ENCODE data around the gene OPN3.

The OPN3 gene

GRCh38 chr1:241644259-241644658 is 4.1 kb upstream of the OPN3 start:
- DNase-seq, result no peak

- no peak for DNase-seq
Observed at GRCh38 chr1:241642593-241642944, 2.4 kb upstream of the OPN3 start.

GRCh38 chr1:241641773-241642592 is 1.8 kb upstream of the OPN3 start:
- DNase-seq, result no peak

- no peak for DNase-seq
Observed at GRCh38 chr1:241640867-241641622, 876 bp upstream of the OPN3 start.

- DNase-seq, result peak; percentile 75
Observed at GRCh38 chr1:241639623-241640148, 483 bp downstream of the OPN3 start.

GRCh38 chr1:241638909-241639622 is 1.1 kb downstream of the OPN3 start:
- peak; percentile 20 for DNase-seq

GRCh38 chr1:241638099-241638682 is 2.0 kb downstream of the OPN3 start:
- DNase-seq, result no peak

GRCh38 chr1:241637604-241638003 is 2.6 kb downstream of the OPN3 start:
- DNase-seq, result no peak

GRCh38 chr1:241637046-241637590 is 3.1 kb downstream of the OPN3 start:
- DNase-seq, result no peak

GRCh38 chr1:241636291-241636690 is 3.9 kb downstream of the OPN3 start:
- DNase-seq, result no peak

- DNase-seq, result no peak
Observed at GRCh38 chr1:241635556-241636152, 4.5 kb downstream of the OPN3 start.

GRCh38 chr1:241632987-241633386 is 7.2 kb downstream of the OPN3 start:
- DNase-seq, result no peak

GRCh38 chr1:241631674-241632073 is 8.5 kb downstream of the OPN3 start:
- DNase-seq, result no peak

GRCh38 chr1:241630899-241631298 is 9.3 kb downstream of the OPN3 start:
- no peak for DNase-seq

- no peak for DNase-seq
Observed at GRCh38 chr1:241630476-241630875, 9.7 kb downstream of the OPN3 start.

- no peak for DNase-seq
Observed at GRCh38 chr1:241630005-241630404, 10.2 kb downstream of the OPN3 start.

- DNase-seq, result peak; percentile 50
Observed at GRCh38 chr1:241627453-241628259, 12.5 kb downstream of the OPN3 start.

GRCh38 chr1:241624935-241625334 is 15.2 kb downstream of the OPN3 start:
- DNase-seq, result no peak

- DNase-seq, result no peak
Observed at GRCh38 chr1:241622669-241623068, 17.5 kb downstream of the OPN3 start.

- no peak for DNase-seq
Observed at GRCh38 chr1:241617426-241617825, 22.7 kb downstream of the OPN3 start.

Measured in NCI-H146 (cell line).